ENCODE measurements around the gene SELPLG.

DNA sequence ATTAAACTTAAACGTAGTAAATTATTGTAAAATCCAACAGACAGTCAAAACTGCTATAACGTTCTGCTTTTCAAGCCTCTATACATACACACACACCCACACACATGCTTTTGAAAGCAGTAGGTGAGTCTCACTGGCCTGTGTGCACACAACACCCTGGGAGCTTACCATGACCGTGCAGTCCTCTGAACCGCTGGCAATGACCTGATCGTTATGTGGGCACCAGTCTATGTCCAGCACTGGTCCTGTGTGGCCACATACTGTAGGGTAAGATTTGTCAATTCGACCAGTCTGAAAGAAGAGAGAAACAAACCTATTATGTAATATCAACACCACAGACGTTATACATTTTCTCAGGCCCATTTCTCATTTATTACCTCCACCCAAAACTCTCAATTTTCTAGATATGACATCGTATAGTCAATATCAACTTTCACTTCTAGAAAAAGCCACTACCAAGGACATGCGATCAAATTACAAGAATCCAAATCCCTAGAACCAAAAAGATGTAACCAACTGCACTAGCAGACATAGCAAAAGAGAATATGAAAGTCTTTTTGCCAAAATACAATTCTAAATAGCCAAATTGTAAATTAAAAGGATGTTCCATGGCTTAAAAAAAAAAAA, 44.5 kb upstream of the SELPLG start:
- TF ChIP-seq, protein P1, sequence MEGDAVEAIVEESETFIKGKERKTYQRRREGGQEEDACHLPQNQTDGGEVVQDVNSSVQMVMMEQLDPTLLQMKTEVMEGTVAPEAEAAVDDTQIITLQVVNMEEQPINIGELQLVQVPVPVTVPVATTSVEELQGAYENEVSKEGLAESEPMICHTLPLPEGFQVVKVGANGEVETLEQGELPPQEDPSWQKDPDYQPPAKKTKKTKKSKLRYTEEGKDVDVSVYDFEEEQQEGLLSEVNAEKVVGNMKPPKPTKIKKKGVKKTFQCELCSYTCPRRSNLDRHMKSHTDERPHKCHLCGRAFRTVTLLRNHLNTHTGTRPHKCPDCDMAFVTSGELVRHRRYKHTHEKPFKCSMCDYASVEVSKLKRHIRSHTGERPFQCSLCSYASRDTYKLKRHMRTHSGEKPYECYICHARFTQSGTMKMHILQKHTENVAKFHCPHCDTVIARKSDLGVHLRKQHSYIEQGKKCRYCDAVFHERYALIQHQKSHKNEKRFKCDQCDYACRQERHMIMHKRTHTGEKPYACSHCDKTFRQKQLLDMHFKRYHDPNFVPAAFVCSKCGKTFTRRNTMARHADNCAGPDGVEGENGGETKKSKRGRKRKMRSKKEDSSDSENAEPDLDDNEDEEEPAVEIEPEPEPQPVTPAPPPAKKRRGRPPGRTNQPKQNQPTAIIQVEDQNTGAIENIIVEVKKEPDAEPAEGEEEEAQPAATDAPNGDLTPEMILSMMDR (IDR thresholded peaks at IDR 0.05) = no peak
- no peak for TF ChIP-seq POLR2A (IDR thresholded peaks at IDR 0.05)

Measured in prostate gland (tissue), 2 donors.